Measurements from ENCODE around the gene FPGT. TPM values are rescaled to one million over a fixed set of nuclear protein-coding genes. Genes with fewer than 3 reads are reported as not detected.

FPGT gene
- total and polyA plus RNA-seq, 2 donors (not counting 3 experiments of a cell fraction or from before 2014, with no cell fraction given), result 4.3 to 10.9 TPM

Other genes with a start within 250 kb of the FPGT start
- gene LRRIQ3, start 66 bp upstream of the FPGT start, total RNA-seq, result 0.72 and 1.1 TPM in 2 replicates
- 0.16 and 0.21 TPM in 2 replicates for gene LRRIQ3, start 66 bp upstream of the FPGT start, polyA plus RNA-seq
- not detected in 2 replicates for gene TNNI3K, start 37.1 kb downstream of the FPGT start, total RNA-seq
- 0.69 and 0.86 TPM in 2 replicates for gene TNNI3K, start 37.1 kb downstream of the FPGT start, polyA plus RNA-seq

Data from endothelial cell of umbilical vein (primary cell).